Liver (tissue), 9 donors: ENCODE data around the gene UBE2S. TPM values are rescaled to one million over a fixed set of nuclear protein-coding genes. Genes with fewer than 3 reads are reported as not detected.
A peak's percentile ranks its signal among the peaks of the same experiment; 100 is the strongest.

ENCODE experiments used
- DNase-seq: peaks from one replicate; pipeline ENCODE4 v3.0.0-alpha.2; 2017; ENCODE audit warnings: low spot score
- H3K27ac ChIP-seq, 2 donors: one replicate each; pipeline ENCODE4 v1.7.0; 2013; ENCODE audit warnings: inconsistent platforms in 2 of 2, low read length in 2 of 2, control low read depth in 1 of 2, low read depth in 1 of 2, mild to moderate bottlenecking in 1 of 2
- H3K27me3 ChIP-seq, 4 donors: one replicate each; pipeline versions ENCODE4 v1.6.1 to v1.7.0; 2013; ENCODE audit warnings: low read length in 3 of 4, inconsistent platforms in 1 of 4, mild to moderate bottlenecking in 1 of 4, moderate library complexity in 1 of 4; ENCODE audit not compliant: control insufficient read depth in 4 of 4, insufficient read depth in 4 of 4
- H3K36me3 ChIP-seq, 4 donors: one replicate each; pipeline versions ENCODE4 v1.6.1 to v1.7.0; 2013; ENCODE audit warnings: low read length in 3 of 4, mild to moderate bottlenecking in 3 of 4, low read depth in 1 of 4, moderate library complexity in 1 of 4; ENCODE audit not compliant: control insufficient read depth in 4 of 4, insufficient read depth in 3 of 4
- H3K4me1 ChIP-seq, 4 donors: one replicate each; pipeline versions ENCODE4 v1.6.1 to v1.7.0; 2013; ENCODE audit warnings: low read length in 3 of 4, mild to moderate bottlenecking in 3 of 4, moderate library complexity in 1 of 4; ENCODE audit not compliant: control insufficient read depth in 4 of 4, insufficient read depth in 4 of 4
- H3K4me3 ChIP-seq, 3 donors: one replicate each; pipeline versions ENCODE4 v1.6.1 to v1.7.0; 2013; ENCODE audit warnings: low read length in 3 of 3, control low read depth in 1 of 3, low read depth in 1 of 3, mild to moderate bottlenecking in 1 of 3
- H3K9ac ChIP-seq, 2 donors: one replicate each; pipeline ENCODE4 v1.7.0; 2013; ENCODE audit warnings: low read length in 2 of 2, mild to moderate bottlenecking in 2 of 2, moderate library complexity in 2 of 2, control low read depth in 1 of 2, low read depth in 1 of 2
- H3K9me3 ChIP-seq, 4 donors: one replicate each; pipeline versions ENCODE4 v1.6.1 to v1.7.0; 2013; ENCODE audit warnings: low read length in 3 of 4; ENCODE audit not compliant: control insufficient read depth in 4 of 4
- ATF3 ChIP-seq: IDR thresholded peaks from 2 replicates; pipeline ENCODE4 v1.6.1; 2016; ENCODE audit warnings: antibody characterized with exemption
- CTCF ChIP-seq: fragments of 150-350 bp; IDR thresholded peaks from 2 replicates; pipeline ENCODE4 v1.5.1; 2017; ENCODE audit warnings: improper control_type of control experiment, low read depth, low read length; ENCODE audit not compliant: missing input control
- EGR1 ChIP-seq, 2 donors: IDR thresholded peaks; 2 replicates each; pipeline ENCODE4 v1.6.1; 2016 to 2018; ENCODE audit warnings: antibody characterized with exemption in 2 of 2, low read depth in 2 of 2
- FOXA2 ChIP-seq: IDR thresholded peaks from 2 replicates; pipeline ENCODE4 v1.6.1; 2016; ENCODE audit warnings: antibody characterized with exemption
- GABPA ChIP-seq, 2 donors: IDR thresholded peaks in 1 of 2; conservative IDR thresholded peaks in 1 of 2; 2 replicates each; pipeline ENCODE4 v1.6.1; 2016; ENCODE audit warnings: antibody characterized with exemption in 2 of 2, mild to moderate bottlenecking in 1 of 2, moderate library complexity in 1 of 2
- HNF4G ChIP-seq: IDR thresholded peaks from 2 replicates; pipeline ENCODE4 v1.6.1; 2016; ENCODE audit warnings: antibody characterized with exemption
- MAX ChIP-seq: IDR thresholded peaks from 2 replicates; pipeline ENCODE4 v1.6.1; 2016; ENCODE audit warnings: antibody characterized with exemption
- RAD21 ChIP-seq, 2 donors: IDR thresholded peaks; 2 replicates each; pipeline ENCODE4 v1.6.1; 2016; ENCODE audit warnings: antibody characterized with exemption in 2 of 2, mild to moderate bottlenecking in 2 of 2
- REST ChIP-seq: IDR thresholded peaks from 2 replicates; pipeline ENCODE4 v1.6.1; 2016; ENCODE audit warnings: antibody characterized with exemption, mild to moderate bottlenecking
- WGBS: extraction: QIAGEN DNeasy Blood & Tissue Kit; methylation state at CpG from one replicate; pipeline ENCODE4 v1.1.7; 2013; 5-methylcytosine and 5-hydroxymethylcytosine counted together
- polyA plus RNA-seq, 2 donors: library from polyadenylated mRNA; stranded (reverse) in 1 of 2; unstranded in 1 of 2; fragments of 200-250 nt in 1 of 2; fragments of >200 nt in 1 of 2; fragmentation: Nextera tagmentation in 1 of 2; extraction: Ambion mirVana in 1 of 2; gene quantifications; one replicate each; pipeline versions ENCODE4 v1.2.1 to v1.2.3, GENCODE V29; 2013 to 2015
- total RNA-seq, 2 donors: library from RNA; depleted of rRNA; stranded (reverse); fragments of >200 nt; gene quantifications; one replicate each; pipeline ENCODE4 v1.2.3, GENCODE V29; 2014
- donor health status: healthy.
- donor health status: healthy.
- donor health status: healthy.
- donor health status: healthy.
- donor health status: healthy.

The UBE2S gene
- total and polyA plus RNA-seq, 4 donors: 5.2 to 95.2 (median 6.8) TPM

- no peak for DNase-seq
- Histone ChIP-seq H3K36me3 (no peaks in the 10 kb centered on the region), H3K4me3 (peak within 1 kb of the TSS in 1 of 3 donors; percentile 34), H3K9me3 (no peaks in the 10 kb centered on the region), H3K4me1 (peaks cover 0 to 4% (median 1%) of the 10 kb centered on the region in 4 donors), H3K27me3 (peaks cover 0 to 8% (median 6%) of the 10 kb centered on the region in 4 donors), H3K27ac (no peak within 1 kb of the TSS), H3K9ac (no peak within 1 kb of the TSS)
- 4% methylated on average over 41 of the region's 43 CpGs for WGBS
- TF ChIP-seq RAD21 (IDR thresholded peaks at IDR 0.05): no peak
- no peak for TF ChIP-seq MAX
Observed at GRCh38 chr19:55354698-55355212, 52.8 kb downstream of the UBE2S start, which contains the start of gene COX6B2. Gene COX6B2, minus strand, starts transcription at chr19:55354719. Its CDS starts 198 bp downstream, at chr19:55354521.

- no peaks in the 10 kb centered on the region for H3K9me3 ChIP-seq
- peaks cover 0 to 4% (median 1%) of the 10 kb centered on the region in 4 donors for H3K4me1 ChIP-seq
- H3K36me3 ChIP-seq: no peaks in the 10 kb centered on the region
- H3K4me3 ChIP-seq: peak overlapping the region in 1 of 3 donors; percentile 34
- TF ChIP-seq FOXA2 (no peak), ATF3 (no peak), REST (no peak), EGR1 (IDR thresholded peaks at IDR 0.05; ENCODE audit: low read depth in 2 of 2) (no peak), GABPA (IDR thresholded peaks at IDR 0.05 in 1 of 2, conservative IDR thresholded peaks at IDR 0.05 in 1 of 2) (no peak), CTCF (no peak), HNF4G (no peak)
- peaks cover 0 to 8% (median 6%) of the 10 kb centered on the region in 4 donors for H3K27me3 ChIP-seq
- H3K9ac ChIP-seq: no peak overlapping the region
- H3K27ac ChIP-seq: no peak overlapping the region
- peak; percentile 76 for DNase-seq
- WGBS: 3% methylated on average over 72 of the region's 72 CpGs
Observed at GRCh38 chr19:55353803-55354697, 53.5 kb downstream of the UBE2S start.
